OCI-LY3 (cell line): ENCODE results near the gene TMEM198.

ENCODE experiments used
- CTCF ChIP-seq: fragments of 200-600, 300-600 bp; sonication (generic); IDR thresholded peaks from 2 replicates; pipeline ENCODE4 v1.5.1; 2014; ENCODE audit warnings: antibody characterized with exemption, low read length, low read depth
- EZH2phosphoT487 ChIP-seq: fragments of 200-600 bp; shearing (Covaris generic); IDR thresholded peaks from 2 replicates; pipeline ENCODE4 v1.6.1; 2018; ENCODE audit warnings: antibody characterized with exemption, mixed run types, low read depth

- TF ChIP-seq CTCF (no peak), EZH2phosphoT487 (no peak)
These were observed 26.9 kb upstream of the TMEM198 start for GRCh38 chr2:219516888-219517287.
